Peyer's patch (tissue), 4 donors: ENCODE measurements around the gene SENP5.

ENCODE experiments used
- POLR2A ChIP-seq, 2 donors: fragments of 450-650 bp; IDR thresholded peaks; one replicate each; pipeline ENCODE4 v1.5.1; 2017; ENCODE audit warnings: antibody characterized with exemption in 2 of 2, mild to moderate bottlenecking in 2 of 2, moderate library complexity in 2 of 2
- TF ChIP-seq, protein P1 (sequence below), 6 experiments: fragments of 450-650 bp in 4 of 6; fragments of 200-600 bp in 2 of 6; sonication (generic) in 1 of 6; IDR thresholded peaks; one replicate each; pipeline ENCODE4 v1.5.1; 2017 to 2019; ENCODE audit warnings: antibody characterized with exemption in 6 of 6, mild to moderate bottlenecking in 3 of 6, moderate library complexity in 1 of 6

GRCh38 chr3:196936288-196936687 is 68.6 kb downstream of the SENP5 start:
- TF ChIP-seq, protein P1, sequence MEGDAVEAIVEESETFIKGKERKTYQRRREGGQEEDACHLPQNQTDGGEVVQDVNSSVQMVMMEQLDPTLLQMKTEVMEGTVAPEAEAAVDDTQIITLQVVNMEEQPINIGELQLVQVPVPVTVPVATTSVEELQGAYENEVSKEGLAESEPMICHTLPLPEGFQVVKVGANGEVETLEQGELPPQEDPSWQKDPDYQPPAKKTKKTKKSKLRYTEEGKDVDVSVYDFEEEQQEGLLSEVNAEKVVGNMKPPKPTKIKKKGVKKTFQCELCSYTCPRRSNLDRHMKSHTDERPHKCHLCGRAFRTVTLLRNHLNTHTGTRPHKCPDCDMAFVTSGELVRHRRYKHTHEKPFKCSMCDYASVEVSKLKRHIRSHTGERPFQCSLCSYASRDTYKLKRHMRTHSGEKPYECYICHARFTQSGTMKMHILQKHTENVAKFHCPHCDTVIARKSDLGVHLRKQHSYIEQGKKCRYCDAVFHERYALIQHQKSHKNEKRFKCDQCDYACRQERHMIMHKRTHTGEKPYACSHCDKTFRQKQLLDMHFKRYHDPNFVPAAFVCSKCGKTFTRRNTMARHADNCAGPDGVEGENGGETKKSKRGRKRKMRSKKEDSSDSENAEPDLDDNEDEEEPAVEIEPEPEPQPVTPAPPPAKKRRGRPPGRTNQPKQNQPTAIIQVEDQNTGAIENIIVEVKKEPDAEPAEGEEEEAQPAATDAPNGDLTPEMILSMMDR (IDR thresholded peaks at IDR 0.05), result no peak
- TF ChIP-seq POLR2A (IDR thresholded peaks at IDR 0.05), result no peak
